SK-N-SH treated with all-trans-retinoic acid at 6 μM for 48 hours (cell line): ENCODE results near the gene ITPR2.

Source experiments
- ATAC-seq: fragments of 200-7000 bp; cut with Tn5 transposase; 3 replicates; pipeline ENCODE4 v1.9.1; 2020; ENCODE audit warnings: mild to moderate bottlenecking, moderate library complexity
- ARNTL ChIP-seq: fragments of 450-650 bp; formaldehyde crosslinking; IDR thresholded peaks from 2 replicates; pipeline ENCODE4 v1.5.0; 2020; ENCODE audit warnings: low read depth, mild to moderate bottlenecking, moderate library complexity, borderline replicate concordance
- CREB5 ChIP-seq: fragments of 250-450 bp; sonication (Bioruptor Pico); IDR thresholded peaks from 2 replicates; pipeline ENCODE4 v1.5.1; 2020; ENCODE audit warnings: low read depth, mild to moderate bottlenecking, moderate library complexity
- CSDC2 ChIP-seq: fragments of 250-450 bp; sonication (Bioruptor Pico); IDR thresholded peaks from 2 replicates; pipeline ENCODE4 v1.5.0; 2020; ENCODE audit warnings: mild to moderate bottlenecking, moderate library complexity
- CSRNP3 ChIP-seq: fragments of 250-450 bp; sonication (Bioruptor Pico); IDR thresholded peaks from 2 replicates; pipeline ENCODE4 v1.5.1; 2021; ENCODE audit warnings: mild to moderate bottlenecking, moderate library complexity
- ESRRG ChIP-seq: fragments of 250-450 bp; sonication (Bioruptor Pico); IDR thresholded peaks from 2 replicates; pipeline ENCODE4 v1.6.1; 2021; ENCODE audit warnings: mild to moderate bottlenecking
- GLIS3 ChIP-seq: fragments of 250-450 bp; sonication (Bioruptor Pico); IDR thresholded peaks from 2 replicates; pipeline ENCODE4 v1.5.0; 2020; ENCODE audit warnings: mild to moderate bottlenecking, moderate library complexity
- OSR1 ChIP-seq: fragments of 250-450 bp; sonication (Bioruptor Pico); IDR thresholded peaks from 2 replicates; pipeline ENCODE4 v1.8.0; 2022; ENCODE audit warnings: moderate library complexity, mild to moderate bottlenecking, inconsistent platforms
- PATZ1 ChIP-seq: fragments of 250-450 bp; sonication (Bioruptor Pico); IDR thresholded peaks from 2 replicates; pipeline ENCODE4 v1.8.0; 2020; ENCODE audit warnings: mild to moderate bottlenecking, moderate library complexity, borderline replicate concordance
- POU6F1 ChIP-seq: fragments of 250-450 bp; sonication (Bioruptor Pico); IDR thresholded peaks from 2 replicates; pipeline ENCODE4 v1.8.0; 2021; ENCODE audit warnings: low read depth, mild to moderate bottlenecking, moderate library complexity, borderline replicate concordance
- PPARA ChIP-seq: fragments of 250-450 bp; sonication (Bioruptor Pico); IDR thresholded peaks from 2 replicates; pipeline ENCODE4 v1.5.0; 2020; ENCODE audit warnings: mild to moderate bottlenecking, borderline replicate concordance
- RARB ChIP-seq: fragments of 250-450 bp; sonication (Bioruptor Pico); IDR thresholded peaks from 2 replicates; pipeline ENCODE4 v1.8.0; 2021; ENCODE audit warnings: mild to moderate bottlenecking, moderate library complexity
- SNAI2 ChIP-seq: fragments of 250-450 bp; sonication (Bioruptor Pico); IDR thresholded peaks from 2 replicates; pipeline ENCODE4 v1.5.0; 2020; ENCODE audit warnings: mild to moderate bottlenecking, moderate library complexity
- TCF4 ChIP-seq: fragments of 250-450 bp; sonication (Bioruptor Pico); IDR thresholded peaks from 2 replicates; pipeline ENCODE4 v1.8.0; 2021; ENCODE audit warnings: mild to moderate bottlenecking, moderate library complexity, borderline replicate concordance
- TOX ChIP-seq: fragments of 250-450 bp; sonication (Bioruptor Pico); IDR thresholded peaks from 2 replicates; pipeline ENCODE4 v1.8.0; 2021; ENCODE audit warnings: mild to moderate bottlenecking, moderate library complexity, borderline replicate concordance
- TSHZ2 ChIP-seq: fragments of 250-450 bp; sonication (Bioruptor Pico); IDR thresholded peaks from 2 replicates; pipeline ENCODE4 v1.5.0; 2020; ENCODE audit warnings: mild to moderate bottlenecking, moderate library complexity
- ZC3H10 ChIP-seq: fragments of 250-450 bp; sonication (Bioruptor Pico); IDR thresholded peaks from 2 replicates; pipeline ENCODE4 v1.5.1; 2021; ENCODE audit warnings: mild to moderate bottlenecking, moderate library complexity
- ZFP3 ChIP-seq: fragments of 250-450 bp; sonication (Bioruptor Pico); IDR thresholded peaks from 2 replicates; pipeline ENCODE4 v1.5.0; 2020; ENCODE audit warnings: mild to moderate bottlenecking, moderate library complexity
- ZFP30 ChIP-seq: fragments of 450-650 bp; formaldehyde crosslinking; IDR thresholded peaks from 2 replicates; pipeline ENCODE4 v1.5.0; 2022; ENCODE audit warnings: mild to moderate bottlenecking, moderate library complexity
- ZNF565 ChIP-seq: fragments of 450-650 bp; formaldehyde crosslinking; conservative IDR thresholded peaks from 2 replicates; pipeline ENCODE4 v1.5.0; 2020; ENCODE audit warnings: low read depth, mild to moderate bottlenecking, moderate library complexity
- ZNF70 ChIP-seq: fragments of 450-650 bp; formaldehyde crosslinking; IDR thresholded peaks from 2 replicates; pipeline ENCODE4 v1.5.0; 2020; ENCODE audit warnings: mild to moderate bottlenecking, moderate library complexity
- ZNF8 ChIP-seq: fragments of 450-650 bp; formaldehyde crosslinking; IDR thresholded peaks from 2 replicates; pipeline ENCODE4 v1.5.0; 2020; ENCODE audit warnings: mild to moderate bottlenecking, moderate library complexity

The ITPR2 gene

GRCh38 chr12:26555139-26555538 lies 277.9 kb downstream of the ITPR2 start (continued):
- TF ChIP-seq CSRNP3 (CRISPR knock-in tag) (no peak), PPARA (no peak), POU6F1 (no peak), OSR1 (CRISPR knock-in tag) (no peak)

GRCh38 chr12:26554332-26554731 lies 278.7 kb downstream of the ITPR2 start:
- no peak for ATAC-seq

More at GRCh38 chr12:26554332-26554731, 278.7 kb downstream of the ITPR2 start:
- TF ChIP-seq ZFP30 (CRISPR knock-in tag) (no peak), PATZ1 (CRISPR knock-in tag) (no peak), ZNF8 (CRISPR knock-in tag) (no peak), CSDC2 (CRISPR knock-in tag) (no peak), OSR1 (CRISPR knock-in tag) (no peak), ZFP3 (CRISPR knock-in tag) (no peak), CREB5 (CRISPR knock-in tag) (no peak), CSRNP3 (CRISPR knock-in tag) (no peak), TOX (no peak), GLIS3 (CRISPR knock-in tag) (no peak), ZNF565 (CRISPR knock-in tag) (no peak), TCF4 (CRISPR knock-in tag) (no peak), TSHZ2 (CRISPR knock-in tag) (no peak), SNAI2 (no peak), ZC3H10 (CRISPR knock-in tag) (no peak), ZNF70 (CRISPR knock-in tag) (no peak), ARNTL (CRISPR knock-in tag) (no peak), ESRRG (CRISPR knock-in tag) (no peak), PPARA (no peak), RARB (no peak)
- TF ChIP-seq, all 23 proteins: peak for 0
